Suprapubic skin (tissue), 4 donors: ENCODE data around the gene OCIAD1. TPM values are rescaled to one million over a fixed set of nuclear protein-coding genes. Genes with fewer than 3 reads are reported as not detected.
A peak's percentile ranks its signal among the peaks of the same experiment; 100 is the strongest.

Experiments used
- DNase-seq, 2 donors: peaks; one replicate each; pipeline ENCODE4 v3.0.0-alpha.2; 2019; ENCODE audit warnings: low spot score in 2 of 2
- H3K27ac ChIP-seq: fragments of 200-600 bp; sonication (generic); one replicate; pipeline ENCODE4 v1.5.1; 2019
- H3K27me3 ChIP-seq: fragments of 200-600 bp; sonication (generic); one replicate; pipeline ENCODE4 v1.5.1; 2019
- H3K36me3 ChIP-seq: fragments of 200-600 bp; sonication (generic); one replicate; pipeline ENCODE4 v1.5.1; 2019
- H3K4me1 ChIP-seq: fragments of 200-600 bp; sonication (generic); one replicate; pipeline ENCODE4 v1.5.1; 2019
- H3K4me3 ChIP-seq: fragments of 200-600 bp; sonication (generic); one replicate; pipeline ENCODE4 v1.5.1; 2019; ENCODE audit warnings: mild to moderate bottlenecking
- H3K9me3 ChIP-seq: fragments of 200-600 bp; sonication (generic); one replicate; pipeline ENCODE4 v1.5.1; 2019
- EP300 ChIP-seq: sonication (generic); formaldehyde crosslinking; IDR thresholded peaks from one replicate; pipeline ENCODE4 v1.6.1; 2017; ENCODE audit warnings: antibody characterized with exemption
- POLR2A ChIP-seq, 2 donors: fragments of 450-650 bp; IDR thresholded peaks; one replicate each; pipeline ENCODE4 v1.6.1; 2017; ENCODE audit warnings: antibody characterized with exemption in 2 of 2, mild to moderate bottlenecking in 2 of 2, moderate library complexity in 2 of 2
- POLR2AphosphoS5 ChIP-seq, 3 donors: sonication (generic); formaldehyde crosslinking; IDR thresholded peaks; one replicate each; pipeline ENCODE4 v1.6.1; 2017; ENCODE audit warnings: antibody characterized with exemption in 3 of 3
- WGBS: methylation state at CpG from one replicate; pipeline ENCODE4 v1.1.5; 2018; 5-methylcytosine and 5-hydroxymethylcytosine counted together
- total RNA-seq, 4 donors: library from RNA; depleted of rRNA; stranded (reverse); fragments of >200 nt; gene quantifications; one replicate each; pipeline ENCODE4 v1.1.0, GENCODE V29; 2016
- TF ChIP-seq, protein P1 (sequence below), 2 donors: fragments of 200-600 bp in 1 of 2; fragments of 450-650 bp in 1 of 2; sonication (generic) in 1 of 2; IDR thresholded peaks; one replicate each; pipeline ENCODE4 v1.5.1; 2016 to 2019; ENCODE audit warnings: antibody characterized with exemption in 2 of 2, mild to moderate bottlenecking in 1 of 2, moderate library complexity in 1 of 2

The OCIAD1 gene
- total RNA-seq, 4 donors from 2014 or later = 86.2 to 104 (median 92.9) TPM

DNA sequence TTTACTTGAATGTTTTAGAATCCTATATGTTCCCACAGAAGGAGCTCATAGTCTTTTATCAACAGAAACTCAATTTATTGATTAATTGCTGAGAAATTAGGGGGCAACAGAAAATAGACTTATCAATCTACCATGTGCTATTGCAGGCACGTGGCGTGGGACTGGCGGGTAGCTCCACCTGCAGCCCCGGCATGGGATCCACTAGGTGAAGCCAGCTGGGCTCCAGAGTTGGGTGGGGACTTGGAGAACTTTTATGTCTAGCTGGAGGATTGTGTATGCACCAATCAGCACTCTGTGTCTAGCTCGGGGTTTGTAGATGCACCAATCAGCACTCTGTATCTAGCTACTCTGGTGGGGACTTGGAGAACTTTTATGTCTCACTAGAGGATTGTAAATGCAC lies 3.3 kb upstream of the OCIAD1 start:
- 90% methylated on average over 5 of the region's 5 CpGs for WGBS
- DNase-seq = no peak

DNA sequence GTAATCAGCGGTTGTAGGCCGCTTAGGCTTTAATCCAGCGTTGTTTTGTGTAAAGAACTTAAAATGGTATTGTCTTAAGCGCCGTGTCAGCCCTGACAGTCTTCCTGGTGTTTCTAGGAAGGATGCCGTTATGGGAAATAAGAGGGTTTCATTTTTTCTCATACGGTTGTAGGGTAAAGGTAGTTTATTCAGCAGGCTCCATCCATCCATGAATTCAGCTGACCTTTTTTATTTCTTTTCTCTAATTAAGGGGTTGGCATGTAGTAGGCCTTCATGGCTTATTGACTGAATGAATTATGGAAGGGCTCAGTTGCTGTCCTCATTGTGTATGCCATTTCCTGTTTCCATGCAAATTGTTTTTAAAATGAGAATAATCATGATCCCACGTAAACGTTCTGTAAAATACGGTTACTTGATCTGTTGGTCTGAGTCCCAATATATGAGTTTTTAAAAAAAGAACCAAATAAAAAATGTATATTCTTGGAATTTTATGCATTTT lies 693 bp downstream of the OCIAD1 start:
- peak overlapping the region; percentile 92 for H3K4me3 ChIP-seq
- 0% methylated on average over 8 of the region's 10 CpGs for WGBS
- peaks cover 17% of the 10 kb centered on the region for H3K4me1 ChIP-seq
- H3K27ac ChIP-seq = peak overlapping the region; percentile 94
- no peaks in the 10 kb centered on the region for H3K27me3 ChIP-seq
- DNase-seq = no peak
- no peaks in the 10 kb centered on the region for H3K9me3 ChIP-seq
- H3K36me3 ChIP-seq = peaks cover 31% of the 10 kb centered on the region
- no peak for TF ChIP-seq POLR2AphosphoS5 (IDR thresholded peaks at IDR 0.05)
- no peak for TF ChIP-seq POLR2A (IDR thresholded peaks at IDR 0.05)
- no peak for TF ChIP-seq EP300
- TF ChIP-seq, protein P1, sequence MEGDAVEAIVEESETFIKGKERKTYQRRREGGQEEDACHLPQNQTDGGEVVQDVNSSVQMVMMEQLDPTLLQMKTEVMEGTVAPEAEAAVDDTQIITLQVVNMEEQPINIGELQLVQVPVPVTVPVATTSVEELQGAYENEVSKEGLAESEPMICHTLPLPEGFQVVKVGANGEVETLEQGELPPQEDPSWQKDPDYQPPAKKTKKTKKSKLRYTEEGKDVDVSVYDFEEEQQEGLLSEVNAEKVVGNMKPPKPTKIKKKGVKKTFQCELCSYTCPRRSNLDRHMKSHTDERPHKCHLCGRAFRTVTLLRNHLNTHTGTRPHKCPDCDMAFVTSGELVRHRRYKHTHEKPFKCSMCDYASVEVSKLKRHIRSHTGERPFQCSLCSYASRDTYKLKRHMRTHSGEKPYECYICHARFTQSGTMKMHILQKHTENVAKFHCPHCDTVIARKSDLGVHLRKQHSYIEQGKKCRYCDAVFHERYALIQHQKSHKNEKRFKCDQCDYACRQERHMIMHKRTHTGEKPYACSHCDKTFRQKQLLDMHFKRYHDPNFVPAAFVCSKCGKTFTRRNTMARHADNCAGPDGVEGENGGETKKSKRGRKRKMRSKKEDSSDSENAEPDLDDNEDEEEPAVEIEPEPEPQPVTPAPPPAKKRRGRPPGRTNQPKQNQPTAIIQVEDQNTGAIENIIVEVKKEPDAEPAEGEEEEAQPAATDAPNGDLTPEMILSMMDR (IDR thresholded peaks at IDR 0.05) = no peak

More for the DNA sequence above, 3.3 kb upstream of the OCIAD1 start:
- Histone ChIP-seq H3K27ac (no peak overlapping the region), H3K4me1 (peaks cover 8% of the 10 kb centered on the region), H3K9me3 (no peaks in the 10 kb centered on the region), H3K27me3 (no peaks in the 10 kb centered on the region), H3K4me3 (no peak overlapping the region), H3K36me3 (no peaks in the 10 kb centered on the region)
- no peak for TF ChIP-seq POLR2A (IDR thresholded peaks at IDR 0.05)
- TF ChIP-seq, protein P1 (IDR thresholded peaks at IDR 0.05) = no peak
- no peak for TF ChIP-seq EP300
- TF ChIP-seq POLR2AphosphoS5 (IDR thresholded peaks at IDR 0.05) = no peak

DNA sequence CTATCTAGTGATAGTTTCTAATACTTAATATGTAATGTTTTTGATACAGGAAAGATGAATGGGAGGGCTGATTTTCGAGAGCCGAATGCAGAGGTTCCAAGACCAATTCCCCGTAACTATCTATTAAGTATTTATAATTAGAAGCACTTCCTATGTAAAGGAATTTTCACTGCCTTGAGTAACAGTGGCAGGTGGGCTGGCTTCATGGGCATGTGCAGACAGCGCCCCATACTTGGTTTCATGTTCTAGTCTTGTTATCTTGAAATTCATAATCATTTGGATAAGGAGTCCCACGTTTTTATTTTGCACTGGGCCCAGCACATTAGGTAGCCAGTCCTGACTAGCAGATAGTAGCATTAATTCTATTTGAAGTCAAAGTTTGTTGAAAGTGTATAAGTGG lies 1.7 kb downstream of the OCIAD1 start:
- peaks cover 17% of the 10 kb centered on the region for H3K4me1 ChIP-seq
- 74% methylated on average over 5 of the region's 5 CpGs for WGBS
- H3K27me3 ChIP-seq = no peaks in the 10 kb centered on the region
- H3K9me3 ChIP-seq = no peaks in the 10 kb centered on the region
- H3K36me3 ChIP-seq = peaks cover 38% of the 10 kb centered on the region
- H3K4me3 ChIP-seq = peak overlapping the region; percentile 92
- no peak for DNase-seq
- no peak overlapping the region for H3K27ac ChIP-seq
- TF ChIP-seq POLR2AphosphoS5 (IDR thresholded peaks at IDR 0.05) (no peak), EP300 (no peak), POLR2A (IDR thresholded peaks at IDR 0.05) (no peak)
- TF ChIP-seq, protein P1 (IDR thresholded peaks at IDR 0.05) = no peak

DNA sequence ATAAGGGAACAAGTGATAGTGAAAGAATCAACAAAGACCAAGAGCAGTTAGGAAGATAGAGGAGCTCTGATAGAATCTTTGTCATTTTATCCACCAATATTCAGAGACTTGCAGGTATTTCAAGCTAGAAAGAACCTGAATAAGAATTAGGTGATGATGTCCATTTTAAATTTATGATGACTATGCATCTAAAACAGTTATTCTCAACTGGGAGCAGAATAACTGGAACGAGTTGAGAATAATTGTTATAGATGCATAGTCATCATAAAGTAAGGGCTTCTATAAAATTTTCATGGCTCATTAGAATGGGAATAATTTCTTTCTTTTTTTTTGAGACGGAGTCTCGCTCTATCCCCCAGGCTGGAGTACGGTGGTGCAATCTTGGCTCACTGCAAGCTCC lies 5.8 kb downstream of the OCIAD1 start:
- Histone ChIP-seq H3K4me1 (peaks cover 15% of the 10 kb centered on the region), H3K27ac (no peak overlapping the region), H3K36me3 (peaks cover 60% of the 10 kb centered on the region), H3K27me3 (no peaks in the 10 kb centered on the region), H3K9me3 (no peaks in the 10 kb centered on the region), H3K4me3 (no peak overlapping the region)
- TF ChIP-seq EP300 = no peak
- TF ChIP-seq, protein P1 (IDR thresholded peaks at IDR 0.05) = no peak
- TF ChIP-seq POLR2A (IDR thresholded peaks at IDR 0.05) = no peak
- no peak for TF ChIP-seq POLR2AphosphoS5 (IDR thresholded peaks at IDR 0.05)
- WGBS = 94% methylated on average over 4 of the region's 4 CpGs
- DNase-seq = no peak

DNA sequence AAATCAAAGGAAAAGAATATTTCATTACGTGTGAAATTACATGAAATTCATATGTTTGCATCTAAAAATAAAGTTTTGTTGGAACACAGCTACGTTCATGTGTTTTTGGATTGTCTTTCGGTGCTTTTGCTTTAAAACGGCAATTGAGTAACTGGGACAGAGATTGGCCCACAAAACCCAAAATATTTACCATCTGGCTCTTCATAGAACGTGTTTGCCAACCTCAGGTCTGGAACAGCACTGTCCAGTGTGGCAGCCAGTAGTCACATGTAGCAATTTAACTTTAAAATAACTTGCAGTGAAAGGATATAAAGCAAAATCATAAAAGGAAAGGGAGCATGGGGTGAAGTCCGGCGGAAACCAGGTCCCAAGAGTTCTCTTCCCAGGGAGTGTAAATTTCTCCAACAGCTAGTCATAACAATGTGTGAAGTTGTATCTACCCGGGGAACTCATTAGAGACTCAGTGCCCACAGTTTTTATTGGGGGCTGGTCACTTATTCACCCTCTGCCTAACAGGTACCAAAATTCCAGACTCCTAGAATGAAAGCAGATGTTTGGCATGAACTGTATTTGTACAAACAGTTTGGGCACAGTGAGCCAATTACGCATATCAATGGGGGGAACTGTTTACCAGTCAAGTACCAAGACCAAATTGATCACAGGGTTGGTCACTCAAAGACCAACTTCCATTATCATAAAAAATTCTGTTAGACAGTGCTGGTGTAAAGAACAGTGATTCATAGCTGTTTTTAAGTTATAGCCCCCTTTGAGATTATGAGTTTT lies 10.3 kb downstream of the OCIAD1 start:
- no peaks in the 10 kb centered on the region for H3K9me3 ChIP-seq
- peaks cover 56% of the 10 kb centered on the region for H3K36me3 ChIP-seq
- no peak overlapping the region for H3K27ac ChIP-seq
- no peaks in the 10 kb centered on the region for H3K4me1 ChIP-seq
- 66% methylated on average over 9 of the region's 9 CpGs for WGBS
- DNase-seq = no peak
- TF ChIP-seq POLR2A (IDR thresholded peaks at IDR 0.05) = no peak
- TF ChIP-seq POLR2AphosphoS5 (IDR thresholded peaks at IDR 0.05) = no peak
- TF ChIP-seq, protein P1 (IDR thresholded peaks at IDR 0.05) = no peak
- TF ChIP-seq EP300 = no peak
- no peaks in the 10 kb centered on the region for H3K27me3 ChIP-seq
- no peak overlapping the region for H3K4me3 ChIP-seq
